ENCODE results near the gene ANKZF1. TPM values are rescaled to one million over a fixed set of nuclear protein-coding genes. Genes with fewer than 3 reads are reported as not detected.

The ANKZF1 gene
- total and polyA plus RNA-seq, 12 donors: 12.7 to 44.7 (median 25.5) TPM

DNA sequence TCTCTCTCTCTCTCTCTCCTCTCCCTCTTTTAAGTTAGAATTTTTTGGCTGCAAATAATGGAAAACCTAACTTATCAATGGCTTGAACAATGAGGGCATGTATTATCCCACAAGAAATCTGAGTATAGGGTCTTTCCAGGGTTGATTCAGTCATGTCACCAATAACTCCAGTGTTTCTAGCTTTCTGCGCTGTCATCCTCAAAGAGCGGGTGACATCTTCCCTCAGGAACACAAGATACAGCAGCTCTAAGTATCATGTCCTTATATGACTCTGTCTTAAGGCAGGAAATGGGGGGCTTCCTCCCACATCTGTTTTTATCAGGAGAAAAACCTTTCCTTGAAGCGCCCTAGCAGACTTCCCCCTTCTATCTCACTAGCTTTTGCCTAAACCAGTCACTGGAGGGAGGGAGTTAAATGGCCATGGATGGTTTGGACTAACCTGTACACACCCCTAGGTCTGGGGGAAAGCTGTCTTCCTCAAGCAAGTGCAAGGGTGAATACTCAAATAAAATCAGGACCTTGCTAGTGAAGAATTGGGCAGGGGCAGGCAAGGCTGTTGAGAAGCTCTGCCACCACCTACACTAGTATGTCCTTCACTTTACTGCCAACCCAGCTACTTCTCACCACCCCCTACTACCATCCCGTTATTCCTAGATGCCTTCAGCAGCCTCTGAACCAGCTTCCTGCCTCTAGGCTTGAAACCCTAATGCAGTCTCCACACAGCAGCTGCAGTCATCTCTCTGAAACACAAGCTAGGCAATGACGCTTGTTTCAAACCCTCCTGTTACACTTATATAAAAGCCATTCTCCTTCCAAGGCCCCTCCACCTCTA is 31.6 kb downstream of the ANKZF1 start:
- DNase-seq (no peak), ATAC-seq (no peak)
- H3K27ac ChIP-seq: no peak overlapping the region
- TF ChIP-seq, protein P1, sequence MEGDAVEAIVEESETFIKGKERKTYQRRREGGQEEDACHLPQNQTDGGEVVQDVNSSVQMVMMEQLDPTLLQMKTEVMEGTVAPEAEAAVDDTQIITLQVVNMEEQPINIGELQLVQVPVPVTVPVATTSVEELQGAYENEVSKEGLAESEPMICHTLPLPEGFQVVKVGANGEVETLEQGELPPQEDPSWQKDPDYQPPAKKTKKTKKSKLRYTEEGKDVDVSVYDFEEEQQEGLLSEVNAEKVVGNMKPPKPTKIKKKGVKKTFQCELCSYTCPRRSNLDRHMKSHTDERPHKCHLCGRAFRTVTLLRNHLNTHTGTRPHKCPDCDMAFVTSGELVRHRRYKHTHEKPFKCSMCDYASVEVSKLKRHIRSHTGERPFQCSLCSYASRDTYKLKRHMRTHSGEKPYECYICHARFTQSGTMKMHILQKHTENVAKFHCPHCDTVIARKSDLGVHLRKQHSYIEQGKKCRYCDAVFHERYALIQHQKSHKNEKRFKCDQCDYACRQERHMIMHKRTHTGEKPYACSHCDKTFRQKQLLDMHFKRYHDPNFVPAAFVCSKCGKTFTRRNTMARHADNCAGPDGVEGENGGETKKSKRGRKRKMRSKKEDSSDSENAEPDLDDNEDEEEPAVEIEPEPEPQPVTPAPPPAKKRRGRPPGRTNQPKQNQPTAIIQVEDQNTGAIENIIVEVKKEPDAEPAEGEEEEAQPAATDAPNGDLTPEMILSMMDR (IDR thresholded peaks at IDR 0.05): no peak
- H3K27me3 ChIP-seq: peaks cover 0 to 29% (median 10%) of the 10 kb centered on the region in 7 donors
- H3K4me3 ChIP-seq: no peak overlapping the region
- 43 to 51% methylated on average over 5 of the region's 5 CpGs for whole genome bisulfite sequencing, 2 donors
- intact Hi-C loops (cut with DNase I): no loop called here
- H3K36me3 ChIP-seq: no peaks in the 10 kb centered on the region
- H3K9me3 ChIP-seq: no peaks in the 10 kb centered on the region
- no peaks in the 10 kb centered on the region for H3K4me1 ChIP-seq

DNA sequence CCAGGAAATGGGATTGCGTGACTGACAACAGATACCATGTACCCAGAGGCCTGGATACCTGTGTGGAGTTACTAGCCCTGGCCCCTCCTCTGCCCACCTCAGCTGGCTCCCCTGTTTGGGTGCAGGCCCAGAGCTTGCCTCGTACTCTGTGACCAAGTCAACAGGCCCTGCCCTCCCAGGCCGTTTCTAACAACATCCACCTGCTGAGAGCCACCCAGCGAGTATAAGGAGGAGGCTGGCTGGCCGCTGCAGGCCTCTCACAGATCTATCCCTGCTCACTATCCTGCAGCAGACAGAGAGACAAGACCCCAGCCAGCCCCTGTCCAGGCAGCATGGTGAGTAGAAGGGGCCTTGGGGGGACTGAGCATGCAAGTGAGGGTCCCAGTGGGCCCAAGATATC is 36.6 kb downstream of the ANKZF1 start:
- Histone ChIP-seq H3K27ac (no peak overlapping the region), H3K4me3 (no peak overlapping the region), H3K27me3 (no peaks in the 10 kb centered on the region), H3K4me1 (peaks cover 0 to 9% (median 0%) of the 10 kb centered on the region in 9 donors), H3K36me3 (no peaks in the 10 kb centered on the region), H3K9me3 (no peaks in the 10 kb centered on the region)
- DNase-seq (no peak), ATAC-seq (no peak)
- intact Hi-C loops (cut with DNase I): no loop called here
- WGBS, 2 donors: 77 to 79% methylated on average over 5 of the region's 5 CpGs
- TF ChIP-seq, protein P1 (IDR thresholded peaks at IDR 0.05): no peak

DNA sequence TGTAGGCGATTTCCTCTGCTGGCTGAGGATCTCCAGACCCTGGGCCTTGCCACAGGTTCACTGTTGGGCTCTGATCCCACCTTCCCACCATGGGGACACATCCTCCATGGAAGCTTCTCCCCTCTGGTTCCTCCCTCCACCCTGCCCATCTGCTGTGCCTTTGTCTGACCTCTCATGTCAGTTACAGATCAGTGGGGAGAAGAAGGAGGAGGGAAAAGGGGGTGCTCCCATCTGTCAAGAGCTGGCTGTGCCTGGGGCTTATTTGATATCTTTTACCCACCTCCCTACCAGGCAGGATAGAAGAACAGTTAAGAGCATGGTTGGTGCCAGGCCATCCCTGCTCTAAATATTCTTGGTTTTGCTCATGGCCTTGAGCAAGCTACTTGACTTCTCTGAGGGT is 37.3 kb downstream of the ANKZF1 start:
- Histone ChIP-seq H3K4me1 (peaks cover 0 to 9% (median 0%) of the 10 kb centered on the region in 9 donors), H3K27me3 (no peaks in the 10 kb centered on the region), H3K27ac (no peak overlapping the region), H3K4me3 (no peak overlapping the region), H3K9me3 (no peaks in the 10 kb centered on the region), H3K36me3 (no peaks in the 10 kb centered on the region)
- no peak for ATAC-seq
- 85 to 86% methylated on average over 1 of the region's 1 CpG for WGBS, 2 donors
- intact Hi-C loops (cut with DNase I): no loop called here
- DNase-seq: no peak
- TF ChIP-seq, protein P1 (IDR thresholded peaks at IDR 0.05): no peak

DNA sequence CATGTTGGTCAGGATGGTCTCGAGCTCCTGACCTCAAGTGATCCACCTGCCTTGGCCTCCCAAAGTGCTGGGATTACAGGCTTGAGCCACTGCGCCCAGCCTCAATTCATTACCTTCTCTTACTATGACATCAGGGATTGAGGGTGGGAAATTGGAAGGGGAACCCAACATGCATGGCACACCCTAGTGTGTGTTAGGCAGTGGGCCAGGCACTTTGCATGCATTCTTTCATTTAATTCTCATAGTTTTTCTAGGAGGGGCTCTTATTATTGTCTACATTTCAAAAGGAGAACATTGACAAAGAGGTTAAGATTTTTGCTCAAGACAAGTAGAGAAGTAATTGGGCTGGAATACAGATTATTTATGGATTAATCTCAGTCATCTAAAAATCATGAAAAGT is 38.7 kb downstream of the ANKZF1 start:
- peaks cover 0 to 15% (median 0%) of the 10 kb centered on the region in 9 donors for H3K4me1 ChIP-seq
- ATAC-seq (no peak), DNase-seq (no peak)
- H3K9me3 ChIP-seq: no peaks in the 10 kb centered on the region
- TF ChIP-seq, protein P1 (IDR thresholded peaks at IDR 0.05): no peak
- H3K4me3 ChIP-seq: no peak overlapping the region
- 80 to 87% methylated on average over 2 of the region's 2 CpGs for WGBS, 2 donors
- no peaks in the 10 kb centered on the region for H3K36me3 ChIP-seq
- H3K27me3 ChIP-seq: no peaks in the 10 kb centered on the region
- H3K27ac ChIP-seq: no peak overlapping the region
- intact Hi-C loops (cut with DNase I): no loop called here
